GM19467 (cell line): ENCODE results near the gene DNAJB6.
"Not testable (repeated sequence)": the region's sequence is repeated elsewhere in the genome, so short reads cannot be mapped to it uniquely, and the experiment has no call there.

Experiments used
- ATAC-seq: cut with Tn5 transposase; IDR thresholded peaks from one replicate; pipeline ENCODE4 v1.9.1; 2021; ENCODE audit warnings: mild to moderate bottlenecking, moderate library complexity; ENCODE audit not compliant: unreplicated experiment

DNAJB6 gene

GRCh38 chr7:157320608-157320980, 16.2 kb upstream of the DNAJB6 start:
- no peak for ATAC-seq

- ATAC-seq, result no peak
Observed at GRCh38 chr7:157323401-157323800, 13.4 kb upstream of the DNAJB6 start.

- ATAC-seq, result no peak
Observed at GRCh38 chr7:157329447-157329846, 7.4 kb upstream of the DNAJB6 start.

GRCh38 chr7:157330567-157330966, 6.2 kb upstream of the DNAJB6 start:
- ATAC-seq, result not testable (repeated sequence)

GRCh38 chr7:157331049-157331448, 5.8 kb upstream of the DNAJB6 start:
- ATAC-seq, result not testable (repeated sequence)

GRCh38 chr7:157335236-157335635, 1.6 kb upstream of the DNAJB6 start:
- no peak for ATAC-seq

- no peak for ATAC-seq
Observed at GRCh38 chr7:157335991-157336382, 817 bp upstream of the DNAJB6 start.

GRCh38 chr7:157337316-157338149, 729 bp downstream of the DNAJB6 start:
- peak; percentile 35 for ATAC-seq

GRCh38 chr7:157339777-157340677, 3.2 kb downstream of the DNAJB6 start:
- ATAC-seq, result no peak

GRCh38 chr7:157347217-157347904, 10.6 kb downstream of the DNAJB6 start:
- ATAC-seq, result no peak

- no peak for ATAC-seq
Observed at GRCh38 chr7:157348548-157348947, 11.7 kb downstream of the DNAJB6 start.

GRCh38 chr7:157352516-157352915, 15.7 kb downstream of the DNAJB6 start:
- ATAC-seq, result no peak

GRCh38 chr7:157355784-157356511, 19.1 kb downstream of the DNAJB6 start:
- ATAC-seq, result no peak

GRCh38 chr7:157357129-157358040, 20.6 kb downstream of the DNAJB6 start:
- ATAC-seq, result peak; percentile 59

GRCh38 chr7:157358041-157358752, 21.4 kb downstream of the DNAJB6 start:
- ATAC-seq, result no peak

- no peak for ATAC-seq
Observed at GRCh38 chr7:157358753-157359096, 21.9 kb downstream of the DNAJB6 start.

- ATAC-seq, result no peak
Observed at GRCh38 chr7:157359581-157359980, 22.8 kb downstream of the DNAJB6 start.

GRCh38 chr7:157360483-157361025, 23.8 kb downstream of the DNAJB6 start:
- no peak for ATAC-seq

- ATAC-seq, result no peak
Observed at GRCh38 chr7:157361537-157361936, 24.7 kb downstream of the DNAJB6 start.
